GM12878 (cell line): ENCODE data around the gene LEF1. TPM values are rescaled to one million over a fixed set of nuclear protein-coding genes. Genes with fewer than 3 reads are reported as not detected.

Source experiments
- ATAC-seq: fragments of 200-7000 bp; cut with Tn5 transposase; 3 replicates; pipeline ENCODE4 v1.9.1; 2020; ENCODE audit warnings: mild to moderate bottlenecking, moderate library complexity
- BruUV-seq: library from RNA; stranded (reverse); fragments of 400-500 nt; replicated peaks from 2 replicates; lab custom pipeline; 2021; lab: Mats Ljungman, UMichigan
- CTCF ChIA-PET: fragments of 300-600 bp; sonication (Branson Sonifier 250); formaldehyde crosslinking; extraction: SDS; loops from one replicate; lab custom pipeline; 2021; ENCODE audit warnings: inconsistent platforms; lab: Yijun Ruan, JAX
- POLR2A ChIA-PET: fragments of 350-600 bp; formaldehyde crosslinking; extraction: SDS; loops from one replicate; lab custom pipeline; 2021; ENCODE audit warnings: inconsistent platforms; lab: Charles Lee
- RAD21 ChIA-PET: fragments of 300-600 bp; sonication (Branson Sonifier 250); formaldehyde crosslinking; loops from one replicate; lab custom pipeline; 2023; ENCODE audit warnings: antibody characterized with exemption; ENCODE audit not compliant: unreplicated experiment; lab: Charles Lee
- SMC1A ChIA-PET: fragments of 300-600 bp; sonication (Branson Sonifier 250); formaldehyde crosslinking; loops from one replicate; lab custom pipeline; 2023; ENCODE audit not compliant: unreplicated experiment, uncharacterized antibody; lab: Charles Lee
- DNase-seq: peaks from one replicate; pipeline ENCODE4 v3.0.0-alpha.2; 2011; ENCODE audit warnings: low read depth, low spot score
- FAIRE-seq: peaks from 3 replicates; lab custom pipeline; 2011; peaks lifted over from hg19 to GRCh38; lab: Jason Lieb, UNC
- H2AFZ ChIP-seq: 2 replicates; pipeline ENCODE4 v1.6.0; 2011; ENCODE audit warnings: low read depth, low read length, control low read depth; ENCODE audit not compliant: control insufficient read depth
- H3K27ac ChIP-seq: 2 replicates; pipeline ENCODE4 v1.5.1; 2011; ENCODE audit warnings: control low read depth; ENCODE audit not compliant: control insufficient read depth, insufficient read depth
- H3K27me3 ChIP-seq, 2 experiments: replicated peaks in 1 of 2; 2 replicates each; pipeline versions ENCODE4 v1.6.0 to v1.6.1; 2011; ENCODE audit warnings: low read length in 1 of 2; ENCODE audit not compliant: control insufficient read depth in 2 of 2, insufficient read depth in 2 of 2
- H3K36me3 ChIP-seq, 2 experiments: 2 replicates each; pipeline ENCODE4 v1.5.1; 2011; ENCODE audit warnings: low read length in 1 of 2; ENCODE audit not compliant: control insufficient read depth in 2 of 2, insufficient read depth in 2 of 2
- H3K4me1 ChIP-seq: 2 replicates; pipeline ENCODE4 v1.6.1; 2011; ENCODE audit warnings: mild to moderate bottlenecking, low read length, moderate library complexity, mixed read lengths; ENCODE audit not compliant: control insufficient read depth, insufficient read depth
- H3K4me2 ChIP-seq: 2 replicates; pipeline ENCODE4 v1.6.0; 2011; ENCODE audit warnings: control low read depth; ENCODE audit not compliant: control insufficient read depth, insufficient read depth
- H3K4me3 ChIP-seq: fragments of 200-600 bp; sonication (generic); 2 replicates; pipeline ENCODE4 v1.5.1; 2016
- H3K79me2 ChIP-seq: 2 replicates; pipeline ENCODE4 v1.6.0; 2011; ENCODE audit warnings: low read length; ENCODE audit not compliant: control insufficient read depth, insufficient read depth
- H3K9ac ChIP-seq: 2 replicates; pipeline ENCODE4 v1.8.0; 2011; ENCODE audit warnings: low read length, control low read depth, mixed read lengths; ENCODE audit not compliant: control insufficient read depth, insufficient read depth
- H3K9me3 ChIP-seq: replicated peaks from 3 replicates; pipeline ENCODE4 v1.5.1; 2011; ENCODE audit warnings: mild to moderate bottlenecking, low read length; ENCODE audit not compliant: control insufficient read depth, insufficient read depth
- H4K20me1 ChIP-seq: 2 replicates; pipeline ENCODE4 v1.6.0; 2011; ENCODE audit not compliant: control insufficient read depth, insufficient read depth
- CBX3 ChIP-seq: fragments of 200-600 bp; sonication (generic); IDR thresholded peaks from 2 replicates; pipeline ENCODE4 v1.6.1; 2016; ENCODE audit warnings: low read depth, borderline replicate concordance
- HDGF ChIP-seq: fragments of 450-650 bp; IDR thresholded peaks from 2 replicates; pipeline ENCODE4 v1.6.1; 2016; ENCODE audit warnings: antibody characterized with exemption
- SP1 ChIP-seq: IDR thresholded peaks from one replicate; pipeline ENCODE4 v1.6.1; 2011; ENCODE audit warnings: low read depth, low read length
- SPI1 ChIP-seq: IDR thresholded peaks from 2 replicates; pipeline ENCODE4 v1.6.1; 2011; ENCODE audit warnings: low read depth, mild to moderate bottlenecking, low read length, moderate library complexity, borderline replicate concordance; ENCODE audit not compliant: insufficient read depth
- ZNF207 ChIP-seq: fragments of 450-650 bp; IDR thresholded peaks from 2 replicates; pipeline ENCODE4 v1.6.1; 2014; ENCODE audit warnings: antibody characterized with exemption, mild to moderate bottlenecking, borderline replicate concordance
- ZNF384 ChIP-seq: IDR thresholded peaks from 2 replicates; pipeline ENCODE4 v1.6.1; 2012; ENCODE audit warnings: low read depth, mild to moderate bottlenecking, low read length, improper control_type of control experiment, borderline replicate concordance
- WGBS: methylation state at CpG from one replicate; pipeline ENCODE4 v1.1.6; 2016; ENCODE audit warnings: low lambda C conversion rate; ENCODE audit not compliant: insufficient replicate concordance, insufficient coverage; ENCODE audit errors: missing lambda C conversion rate; 5-methylcytosine and 5-hydroxymethylcytosine counted together
- in situ Hi-C: fragments of 300-500 bp; cut with MboI; formaldehyde crosslinking; loops from 9 replicates; pipeline ENCODE4 v1.14.3; 2018; ENCODE audit warnings: mixed read lengths
- intact Hi-C: fragments of 100-400 bp; cut with micrococcal nuclease; formaldehyde crosslinking; loops from one replicate; pipeline ENCODE4 v1.14.2; 2022; ENCODE audit not compliant: unreplicated experiment
- polyA plus RNA-seq, 11 experiments: library from polyadenylated mRNA; depleted of rRNA in 4 of 11; unstranded in 6 of 11; stranded (reverse) in 5 of 11; fragments of >200 nt; fragmentation: Nextera tagmentation in 4 of 11; fragmentation: Illumina TruSeq in 1 of 11; extraction: Ambion mirVana in 4 of 11; extraction: Trizol in 1 of 11; gene quantifications; 1 replicate in 1 of 11; 2 replicates in 10 of 11; pipeline versions ENCODE4 v1.2.1 to v1.2.3, GENCODE V29; 2011 to 2016; ENCODE audit warnings: inconsistent platforms in 2 of 11, missing spikeins in 2 of 11, low read depth in 1 of 11
- total RNA-seq, 4 experiments: library from RNA; depleted of rRNA in 3 of 4; stranded (reverse); fragments of >200 nt in 3 of 4; fragmentation: Illumina TruSeq in 1 of 4; extraction: Trizol in 1 of 4; gene quantifications; 2 replicates each; pipeline versions ENCODE4 v1.2.1 to v1.2.3, GENCODE V29; 2013 to 2021
- TF ChIP-seq, protein P1 (sequence below): fragments of 450-650 bp; formaldehyde crosslinking; IDR thresholded peaks from 2 replicates; pipeline ENCODE4 v1.4.0; 2022; ENCODE audit warnings: mild to moderate bottlenecking, moderate library complexity

Gene LEF1
- total and polyA plus RNA-seq, 10 of the 15 experiments (the other 5 are each of a cell fraction or from before 2014, with no cell fraction given), result 10.2 to 38.1 (median 19.5) TPM

DNA sequence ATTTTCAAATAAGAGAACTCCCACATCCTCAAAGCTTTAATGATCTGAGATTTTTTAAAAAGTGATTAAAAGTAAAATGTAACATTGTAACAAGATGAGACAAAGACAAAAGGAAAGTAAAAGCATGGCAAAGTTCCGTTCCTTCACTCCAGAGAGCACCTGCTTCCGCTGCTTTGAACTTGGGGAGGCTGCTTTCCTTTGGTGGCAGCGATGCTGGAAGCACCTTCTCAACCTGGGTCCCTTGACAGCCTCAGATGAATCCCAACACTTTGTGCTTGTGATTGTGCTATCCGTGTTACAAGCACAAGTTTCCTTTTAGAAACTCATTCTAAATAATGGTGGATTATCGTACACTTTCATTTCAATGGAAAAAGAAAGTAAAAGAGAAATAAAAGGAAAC, 119.3 kb downstream of the LEF1 start:
- SMC1A ChIA-PET, result no interaction called here
- Histone ChIP-seq H3K9me3 (no peaks in the 10 kb centered on the region), H4K20me1 (no peaks in the 10 kb centered on the region), H3K9ac (no peak overlapping the region), H3K79me2 (no peaks in the 10 kb centered on the region), H3K27me3 (no peaks in the 10 kb centered on the region), H3K4me2 (no peak overlapping the region), H3K4me3 (no peak overlapping the region), H3K27ac (no peak overlapping the region), H2AFZ (no peak overlapping the region), H3K36me3 (no peaks in the 10 kb centered on the region)
- WGBS, result 25% methylated on average over 5 of the region's 5 CpGs
- intact Hi-C loops, result no loop called here
- no TSS peak for BruUV-seq
- CTCF ChIA-PET, result interaction anchor here (0.6 kb wide), 1 partner anchor 558 kb away, joined by 3 read pairs; no protein-coding TSS in a partner anchor
- no peak for TF ChIP-seq SP1
- TF ChIP-seq ZNF207, result no peak
- no peak for TF ChIP-seq CBX3
- no peak for TF ChIP-seq ZNF384
- TF ChIP-seq, protein P1, sequence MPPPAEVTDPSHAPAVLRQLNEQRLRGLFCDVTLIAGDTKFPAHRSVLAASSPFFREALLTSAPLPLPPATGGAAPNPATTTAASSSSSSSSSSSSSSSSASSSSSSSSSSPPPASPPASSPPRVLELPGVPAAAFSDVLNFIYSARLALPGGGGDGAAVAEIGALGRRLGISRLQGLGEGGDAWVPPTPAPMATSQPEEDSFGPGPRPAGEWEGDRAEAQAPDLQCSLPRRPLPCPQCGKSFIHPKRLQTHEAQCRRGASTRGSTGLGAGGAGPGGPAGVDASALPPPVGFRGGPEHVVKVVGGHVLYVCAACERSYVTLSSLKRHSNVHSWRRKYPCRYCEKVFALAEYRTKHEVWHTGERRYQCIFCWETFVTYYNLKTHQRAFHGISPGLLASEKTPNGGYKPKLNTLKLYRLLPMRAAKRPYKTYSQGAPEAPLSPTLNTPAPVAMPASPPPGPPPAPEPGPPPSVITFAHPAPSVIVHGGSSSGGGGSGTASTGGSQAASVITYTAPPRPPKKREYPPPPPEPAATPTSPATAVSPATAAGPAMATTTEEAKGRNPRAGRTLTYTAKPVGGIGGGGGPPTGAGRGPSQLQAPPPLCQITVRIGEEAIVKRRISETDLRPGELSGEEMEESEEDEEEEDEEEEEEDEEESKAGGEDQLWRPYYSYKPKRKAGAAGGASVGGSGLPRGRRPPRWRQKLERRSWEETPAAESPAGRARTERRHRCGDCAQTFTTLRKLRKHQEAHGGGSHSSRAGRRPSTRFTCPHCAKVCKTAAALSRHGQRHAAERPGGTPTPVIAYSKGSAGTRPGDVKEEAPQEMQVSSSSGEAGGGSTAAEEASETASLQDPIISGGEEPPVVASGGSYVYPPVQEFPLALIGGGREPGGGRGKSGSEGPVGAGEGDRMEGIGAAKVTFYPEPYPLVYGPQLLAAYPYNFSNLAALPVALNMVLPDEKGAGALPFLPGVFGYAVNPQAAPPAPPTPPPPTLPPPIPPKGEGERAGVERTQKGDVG (CRISPR knock-in tag), result no peak
- no peak for TF ChIP-seq HDGF
- no peak for TF ChIP-seq SPI1
- TF ChIP-seq, all 136 proteins: peak for 0
- in situ Hi-C loops, result no loop called here
- ATAC-seq (no peak), DNase-seq (no peak), FAIRE-seq (no peak)
- POLR2A ChIA-PET, result no interaction called here
- H3K4me1 ChIP-seq, result no peaks in the 10 kb centered on the region
- RAD21 ChIA-PET, result no interaction called here
